ENCODE results near the gene GFY. TPM values are rescaled to one million over a fixed set of nuclear protein-coding genes. Genes with fewer than 3 reads are reported as not detected.

The GFY gene
- total RNA-seq, 1 donor from 2014 or later, result not detected

DNA sequence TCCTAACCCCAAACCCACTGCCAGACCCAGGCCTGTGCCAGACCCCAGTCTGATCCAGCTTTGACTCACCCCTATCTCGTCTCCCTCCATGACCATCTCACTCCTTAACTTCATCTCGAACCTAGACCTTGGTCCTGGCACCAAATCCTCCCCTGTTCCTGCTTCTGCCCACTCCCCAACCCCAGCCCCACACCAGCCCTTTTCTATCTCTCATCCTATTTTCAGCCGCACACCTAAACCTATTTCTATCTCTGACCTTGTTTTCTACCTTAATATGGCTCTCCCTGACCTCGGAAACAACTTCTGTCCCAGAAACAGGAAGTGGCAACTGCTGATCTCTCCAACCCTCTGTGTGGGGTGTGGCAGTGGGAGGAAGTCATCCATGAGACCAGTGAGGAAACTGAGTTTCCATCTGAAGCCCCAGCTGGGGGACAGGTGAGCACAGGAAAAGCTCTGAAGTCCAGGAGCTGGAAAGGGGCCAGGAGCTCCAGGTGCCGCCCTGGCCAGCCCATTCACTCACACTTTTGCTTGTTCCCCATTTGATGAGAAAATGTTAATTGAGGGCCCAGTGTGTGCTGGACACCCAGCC is 15.7 kb upstream of the GFY start:
- no peak for ATAC-seq

DNA sequence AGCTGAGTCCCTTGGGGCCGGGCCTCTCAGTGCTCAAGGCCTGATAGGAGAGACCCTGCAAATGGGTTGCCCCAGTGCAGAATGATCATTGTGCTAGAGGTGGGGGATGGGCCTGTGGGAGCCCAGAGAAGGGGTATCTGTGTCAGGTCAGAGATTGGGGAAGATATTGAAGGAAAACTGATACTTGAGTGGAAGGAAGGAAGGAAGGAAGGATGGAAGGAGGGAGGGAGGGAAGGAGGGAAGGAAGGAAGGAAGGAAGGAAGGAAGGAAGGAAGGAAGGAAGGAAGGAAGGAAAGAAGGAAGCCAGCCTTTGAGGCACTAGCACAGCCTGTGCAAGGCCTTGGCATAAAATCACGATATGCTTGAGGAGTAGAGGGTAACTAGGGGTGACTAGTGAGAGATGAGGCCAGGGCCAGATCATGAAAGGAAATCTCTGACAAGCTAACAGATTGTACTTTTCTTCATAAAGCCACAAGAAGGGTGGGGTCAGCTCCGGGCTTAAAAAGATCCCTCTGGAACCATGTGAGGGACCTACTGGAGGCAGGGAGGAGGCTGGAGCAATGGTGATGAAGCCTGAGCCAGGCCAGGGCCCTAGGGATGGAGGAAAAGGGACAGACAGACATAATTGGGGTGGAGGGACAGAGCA is 13.4 kb upstream of the GFY start:
- ATAC-seq, result no peak

DNA sequence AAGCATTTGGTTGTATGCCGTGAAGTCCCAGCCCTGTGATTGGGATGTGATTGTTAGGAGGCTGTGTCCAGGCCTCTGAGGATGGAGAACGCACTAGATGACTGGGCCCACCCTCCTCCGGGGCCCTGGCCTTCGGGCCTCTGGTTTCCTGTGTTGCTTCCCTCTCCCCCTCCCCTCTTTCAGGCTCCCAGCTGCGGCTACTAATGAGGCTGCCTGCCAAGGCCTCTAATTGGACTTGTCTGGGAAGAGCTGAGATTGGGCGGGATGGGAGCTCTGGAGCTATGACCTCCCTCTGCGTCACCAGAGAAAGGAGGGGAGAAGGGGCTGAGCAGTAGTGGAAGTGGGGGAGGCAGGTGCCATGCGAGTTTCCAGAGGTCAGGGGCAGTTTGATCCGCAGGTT is 11.8 kb upstream of the GFY start:
- ATAC-seq, result no peak

DNA sequence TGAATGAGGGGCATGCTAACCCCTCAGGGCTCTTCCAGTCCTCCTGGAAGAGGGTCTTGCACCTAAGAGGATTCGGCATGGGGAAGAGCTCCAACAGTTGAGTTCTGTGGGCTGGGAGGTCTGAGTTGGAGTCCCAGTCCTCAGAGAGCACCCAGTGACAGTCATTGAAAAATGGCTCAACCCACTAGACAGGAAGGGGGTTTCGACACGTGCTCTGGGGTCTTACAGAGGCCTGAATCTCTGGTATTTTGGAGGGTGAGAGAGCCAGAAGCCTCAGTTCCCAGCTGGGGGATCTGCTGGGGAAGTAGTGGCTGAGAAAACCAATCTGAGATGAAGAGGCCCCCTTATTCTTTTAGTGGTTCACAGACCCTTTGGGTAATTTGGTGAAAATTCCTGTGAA is 10.9 kb upstream of the GFY start:
- no peak for ATAC-seq

DNA sequence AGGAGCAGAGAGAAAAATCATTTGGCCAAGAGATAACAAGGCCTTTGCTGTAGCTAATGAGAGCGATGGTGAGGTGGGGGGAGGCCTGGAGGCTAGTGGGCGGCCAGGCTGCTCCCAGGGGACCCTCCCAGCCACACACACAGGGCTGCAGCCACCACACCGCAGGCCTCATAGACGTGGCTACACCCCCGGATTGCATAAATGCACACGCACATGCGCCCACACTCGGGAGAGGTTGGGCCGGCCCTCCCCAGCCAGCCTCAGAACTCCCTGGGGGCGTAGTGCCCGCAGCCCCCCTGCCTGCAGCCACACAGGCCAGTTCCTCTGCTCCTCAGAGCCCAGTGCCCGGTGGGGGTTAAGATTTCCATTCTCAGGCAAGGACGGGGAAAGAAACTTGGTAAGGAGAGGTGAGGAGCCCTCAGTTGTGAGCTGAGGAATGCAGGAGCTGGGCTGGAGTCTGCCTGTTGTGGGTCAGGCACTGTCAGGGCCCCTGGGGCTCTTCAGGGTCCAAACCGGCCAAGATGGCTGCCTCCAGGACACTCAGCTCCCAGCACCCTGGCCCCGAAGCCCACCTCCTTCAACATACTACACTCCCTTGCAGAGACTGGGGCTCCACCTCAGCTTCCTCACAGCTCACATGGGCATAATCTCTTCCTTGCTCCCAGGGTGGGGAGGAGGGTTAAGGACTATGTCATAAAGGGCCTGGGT is 9.9 kb upstream of the GFY start:
- no peak for ATAC-seq

DNA sequence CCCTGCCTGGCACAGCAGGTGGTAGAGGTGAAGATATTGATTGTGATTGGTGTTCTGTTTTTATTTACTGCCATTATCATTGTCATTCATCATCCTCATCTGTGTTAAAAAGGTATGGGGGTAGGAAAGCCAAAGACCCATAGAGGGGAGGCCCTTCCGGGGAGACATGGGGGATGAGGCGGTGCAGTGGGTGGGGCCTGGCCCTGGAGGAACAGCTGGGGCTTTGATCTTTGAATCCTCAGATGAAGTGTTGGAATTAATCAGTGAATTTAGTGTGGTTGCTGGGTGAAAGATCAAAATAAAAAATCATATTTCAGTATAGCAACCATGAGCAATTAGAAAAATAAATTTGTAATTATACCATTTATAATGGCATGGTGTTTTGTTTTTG is 9.4 kb upstream of the GFY start:
- no peak for ATAC-seq

DNA sequence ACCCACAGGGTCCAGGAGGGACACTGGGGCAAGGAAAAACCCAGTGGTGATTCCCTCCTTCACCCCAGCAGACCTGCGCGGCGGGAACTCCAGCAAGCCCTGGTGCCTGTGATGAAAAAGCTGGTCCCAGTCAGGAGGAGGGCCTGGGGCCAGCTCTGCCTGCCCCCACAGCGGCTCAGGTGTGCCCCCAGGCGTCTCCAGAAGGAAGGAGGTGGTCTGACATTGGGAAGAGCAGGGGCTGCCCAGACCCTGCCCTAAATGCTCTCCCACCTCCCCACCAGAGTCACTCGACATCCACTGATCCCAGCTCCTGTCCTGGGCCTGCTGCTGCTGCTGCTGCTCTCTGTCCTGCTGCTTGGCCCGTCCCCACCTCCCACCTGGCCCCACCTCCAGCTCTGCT is 8.1 kb upstream of the GFY start:
- no peak for ATAC-seq

DNA sequence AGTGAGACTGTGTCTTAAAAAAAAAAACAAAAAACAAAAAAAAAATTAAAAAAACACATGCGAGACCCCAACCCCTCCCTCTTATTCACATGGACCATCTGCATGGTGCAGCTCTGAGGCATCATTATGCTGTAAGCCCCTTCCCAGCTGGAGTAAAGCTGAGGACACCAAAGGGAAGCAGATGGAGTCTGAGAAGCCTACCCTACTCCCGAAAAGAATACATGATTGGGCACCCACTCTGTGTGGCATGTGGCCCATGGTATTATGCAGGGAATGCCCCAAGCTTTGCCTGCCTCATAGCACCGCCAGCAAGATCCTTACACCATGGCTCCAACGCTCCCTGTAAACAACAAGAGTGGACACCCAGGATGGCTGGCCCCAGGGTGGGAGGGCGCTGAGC is 6.7 kb upstream of the GFY start:
- ATAC-seq, result no peak

DNA sequence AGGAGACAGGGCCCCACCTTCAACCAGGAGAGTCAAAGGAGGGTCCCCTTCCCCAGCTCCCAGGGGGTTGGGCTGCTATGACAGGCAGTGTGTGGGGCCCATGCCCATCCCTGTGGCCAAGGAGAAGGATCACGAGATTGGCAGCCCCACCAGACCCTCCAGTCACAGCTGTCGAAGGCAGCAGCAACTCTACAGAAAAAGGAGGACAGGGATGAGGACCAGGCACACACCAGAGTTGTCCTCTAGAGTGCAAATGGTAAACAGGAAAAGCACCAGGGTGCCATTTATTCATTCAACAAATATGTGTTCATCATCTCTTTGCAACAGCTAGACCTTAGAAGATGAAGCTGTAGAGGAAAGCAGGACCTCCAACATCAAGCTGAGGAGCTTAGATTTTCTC is 6.0 kb upstream of the GFY start:
- ATAC-seq, result no peak

DNA sequence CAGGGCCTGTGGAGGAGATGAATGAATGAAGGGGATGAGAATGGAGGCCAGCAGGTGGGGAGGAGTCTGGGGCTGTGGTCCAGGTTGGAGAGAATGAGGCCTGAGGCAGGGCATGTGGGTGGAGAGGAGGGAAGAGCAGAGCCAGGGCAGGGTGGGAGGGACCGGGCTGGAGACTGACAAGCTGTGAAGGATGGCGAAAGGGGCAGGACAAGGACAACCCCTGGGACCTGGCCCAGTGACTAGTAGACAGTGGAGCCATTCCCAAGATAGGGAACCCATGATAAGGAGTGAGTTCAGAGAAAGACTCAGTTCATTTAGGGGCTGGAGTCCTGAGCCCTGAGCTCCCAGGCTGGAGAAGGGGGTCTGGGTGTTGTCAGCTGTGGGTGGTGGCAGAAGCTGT is 5.0 kb upstream of the GFY start:
- ATAC-seq, result no peak

DNA sequence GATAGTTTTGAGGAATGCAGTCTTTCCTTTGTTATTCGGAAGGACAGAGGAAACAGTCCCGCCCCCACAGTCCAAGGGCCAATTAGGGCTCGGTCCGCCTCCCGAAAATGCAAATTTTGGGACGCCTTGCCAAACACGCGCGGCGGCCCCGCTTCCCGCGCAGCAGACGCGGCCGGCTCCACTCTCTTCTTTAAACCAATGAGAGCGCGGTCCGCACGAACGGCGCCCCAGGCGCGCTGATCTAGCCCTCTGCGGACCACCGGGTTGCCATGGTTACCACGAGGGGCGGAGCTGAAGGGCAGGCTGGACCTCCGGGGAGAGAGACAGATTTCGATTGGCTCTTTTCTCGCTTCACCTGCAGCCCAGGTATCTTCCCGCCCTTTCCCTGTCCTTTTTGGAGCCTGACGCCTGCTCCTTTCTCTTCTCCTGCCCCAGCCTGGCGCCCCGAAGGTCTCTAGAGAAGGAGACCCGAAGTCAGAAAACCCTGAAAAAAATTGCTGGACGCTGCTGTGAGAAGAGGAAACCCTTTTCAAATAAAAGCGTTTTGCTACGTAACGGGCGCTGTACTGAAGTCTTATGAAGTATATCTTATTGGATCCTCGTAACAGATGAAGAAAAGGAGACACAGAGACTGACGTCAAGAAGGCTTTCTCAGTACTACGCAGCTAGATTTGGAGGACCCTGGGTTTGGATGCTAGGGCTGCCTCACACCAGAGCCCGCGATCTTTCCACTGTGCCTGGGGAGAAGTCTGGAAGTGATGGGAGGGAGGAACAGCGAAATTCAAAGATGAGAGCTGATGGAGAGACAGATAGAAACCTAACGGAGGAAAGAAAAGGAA is 3.9 kb upstream of the GFY start:
- ATAC-seq, result peak; percentile 50

DNA sequence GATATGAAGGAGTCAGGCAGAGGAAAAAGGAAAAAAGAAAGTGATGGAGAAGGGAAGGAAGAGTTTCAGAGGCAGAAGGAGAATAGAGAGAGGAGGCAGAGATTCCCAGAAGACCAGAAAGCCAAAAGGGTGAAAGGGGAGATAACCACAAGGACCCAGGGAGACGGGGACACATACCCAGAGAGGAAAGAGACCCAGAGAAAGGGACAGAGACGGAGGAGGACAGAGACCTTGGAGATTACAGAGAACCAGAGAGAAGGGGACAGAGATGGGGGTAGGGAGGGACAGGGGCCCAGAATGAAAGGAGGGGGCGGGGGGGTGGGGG is 3.3 kb upstream of the GFY start:
- ATAC-seq, result no peak

DNA sequence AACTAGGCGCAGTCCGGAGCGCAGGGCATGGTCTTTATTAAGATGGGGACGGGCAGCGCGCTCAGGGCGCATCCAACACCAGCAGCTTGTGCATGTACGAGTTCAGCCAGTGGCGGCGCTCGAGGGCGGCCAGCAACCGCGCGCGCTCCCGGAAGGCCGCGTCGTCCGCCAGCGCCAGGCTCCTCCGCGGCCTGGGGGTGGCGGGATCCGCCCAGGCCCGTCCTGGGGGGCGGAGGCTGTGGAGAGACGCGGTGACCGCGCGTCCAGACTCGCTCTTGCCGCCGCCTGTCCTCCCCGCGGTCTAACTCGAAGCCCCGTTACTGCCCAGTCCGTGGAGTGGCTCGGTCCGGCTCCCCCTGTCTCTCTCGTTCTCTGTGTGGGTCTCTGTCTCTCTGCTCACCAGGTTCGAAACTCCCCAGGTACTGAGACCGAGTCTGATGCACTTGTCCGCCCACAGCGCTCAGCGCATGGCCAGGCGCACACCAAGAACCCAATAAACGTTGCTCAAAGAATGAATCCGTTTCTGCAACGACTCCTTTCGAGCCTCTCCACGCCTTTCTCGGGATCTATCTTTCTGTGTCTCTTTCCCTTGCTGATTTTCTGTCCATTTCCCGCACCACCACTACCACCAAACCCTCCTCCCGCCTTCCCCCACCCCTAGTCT is 2.6 kb upstream of the GFY start:
- ATAC-seq, result peak; percentile 54

DNA sequence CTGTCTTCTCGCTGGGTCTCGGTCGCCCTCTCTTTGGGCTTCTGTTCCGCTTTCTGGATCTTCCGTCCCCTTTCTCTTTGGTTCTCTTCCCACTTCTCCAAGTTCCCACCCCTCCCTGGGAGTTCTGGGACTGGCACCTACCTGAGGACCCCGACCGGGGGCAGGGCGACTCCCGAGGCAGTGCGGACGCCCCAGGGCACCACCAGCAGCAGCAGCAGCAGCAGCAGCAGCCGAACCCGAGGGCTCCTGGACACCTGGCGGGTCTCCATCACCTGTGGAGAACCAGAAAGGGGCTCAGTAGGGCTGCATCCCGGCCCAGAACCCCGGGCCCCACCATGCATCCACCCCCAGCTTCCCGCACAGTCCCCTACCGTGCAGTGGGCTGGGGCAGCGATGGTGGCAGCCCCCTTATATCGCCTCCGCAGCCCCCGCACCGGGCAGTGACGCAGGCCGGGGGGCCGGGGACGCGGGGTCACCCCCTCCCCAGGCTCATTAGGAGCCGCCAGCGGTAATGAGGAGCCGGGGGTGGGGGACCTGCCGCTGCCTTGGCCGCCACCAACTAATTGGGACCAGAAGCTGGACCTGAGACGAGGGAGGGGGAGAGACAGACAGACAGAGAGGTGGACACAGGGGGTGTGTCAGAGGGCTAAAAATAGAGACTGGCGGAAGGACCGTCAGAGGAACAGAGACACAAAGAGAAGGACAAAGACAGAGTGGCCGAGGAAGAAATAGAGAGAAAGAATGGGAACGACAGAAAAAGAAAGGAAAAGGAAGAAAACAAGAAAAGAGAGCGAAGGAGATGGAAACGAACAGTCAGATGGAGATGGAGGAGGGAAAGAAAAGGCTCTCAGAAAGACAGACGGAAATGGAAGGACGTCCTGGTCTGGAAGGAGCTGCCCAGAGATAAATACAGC is 1.9 kb upstream of the GFY start, which contains the start of gene PTH2:
PTH2 (minus strand) TSS at position 371 of the 914 bp plus-strand sequence; CDS start at position 269, 102 bp downstream.
- ATAC-seq, result no peak

DNA sequence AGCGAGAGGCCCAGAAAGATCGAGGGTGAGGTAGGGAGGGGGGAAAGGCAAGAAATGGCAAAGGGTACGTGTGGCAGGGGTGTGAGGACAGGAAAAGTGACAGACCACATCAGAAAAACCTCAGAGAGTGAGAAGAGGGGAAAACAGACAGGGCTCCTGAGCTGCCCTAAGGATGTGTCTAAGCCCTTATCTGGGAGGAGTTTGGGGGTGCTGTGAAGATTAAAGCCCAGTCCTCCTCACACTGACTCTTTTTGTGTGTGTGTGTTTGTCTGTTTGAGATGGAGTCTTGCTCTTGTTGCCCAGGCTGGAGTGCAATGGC is 1.2 kb upstream of the GFY start:
- ATAC-seq, result no peak

DNA sequence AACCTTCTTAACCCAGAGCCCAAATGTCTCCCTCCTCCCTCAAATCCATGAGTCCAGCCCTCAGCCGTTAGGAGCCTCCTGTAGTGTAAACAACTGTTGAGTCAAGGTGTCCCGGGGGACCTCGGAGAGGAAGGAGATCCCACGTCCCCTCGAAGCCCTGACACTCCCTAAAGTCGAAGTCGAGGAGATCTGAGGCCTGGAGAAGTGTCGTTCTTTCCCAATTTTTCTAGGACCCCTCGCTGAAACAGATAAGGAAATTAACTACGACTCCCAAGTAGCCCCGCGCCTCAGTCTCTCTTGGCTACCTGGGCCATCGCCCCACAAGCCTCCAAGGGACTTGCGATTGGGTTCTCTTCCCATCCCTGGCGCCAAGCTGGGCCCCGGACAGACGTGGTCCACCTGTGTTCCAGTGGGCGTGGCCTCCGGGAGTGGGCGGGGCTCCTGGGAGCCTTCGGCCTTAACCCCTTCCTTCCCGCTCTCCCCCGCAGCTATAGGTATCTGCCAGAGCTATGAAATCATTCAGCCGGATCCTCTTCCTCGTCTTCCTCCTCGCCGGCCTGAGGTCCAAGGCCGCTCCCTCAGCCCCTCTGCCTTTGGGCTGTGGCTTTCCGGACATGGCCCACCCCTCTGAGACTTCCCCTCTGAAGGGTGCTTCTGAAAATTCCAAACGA is 869 bp downstream of the GFY start:
- ATAC-seq, result no peak

DNA sequence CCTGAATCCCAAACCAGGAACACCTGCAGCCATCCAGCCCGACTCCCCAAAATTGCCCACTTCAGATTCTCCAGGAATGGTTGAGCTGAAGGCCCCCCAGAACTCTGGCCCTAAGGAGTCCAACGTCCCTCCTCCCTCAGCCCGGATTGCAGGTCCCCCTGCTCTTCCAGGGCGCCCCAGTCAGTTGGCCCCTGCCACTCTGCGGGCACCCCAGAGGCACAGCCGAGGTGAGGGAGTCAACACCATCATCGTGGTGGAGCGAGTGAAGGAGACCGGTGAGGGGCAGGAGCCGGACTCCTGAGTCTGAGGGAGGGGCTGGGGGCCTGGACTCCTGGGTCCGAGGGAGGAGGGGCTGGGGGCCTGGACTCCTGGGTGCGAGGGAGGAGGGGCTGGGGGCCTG is 2.2 kb downstream of the GFY start:
- no peak for ATAC-seq

DNA sequence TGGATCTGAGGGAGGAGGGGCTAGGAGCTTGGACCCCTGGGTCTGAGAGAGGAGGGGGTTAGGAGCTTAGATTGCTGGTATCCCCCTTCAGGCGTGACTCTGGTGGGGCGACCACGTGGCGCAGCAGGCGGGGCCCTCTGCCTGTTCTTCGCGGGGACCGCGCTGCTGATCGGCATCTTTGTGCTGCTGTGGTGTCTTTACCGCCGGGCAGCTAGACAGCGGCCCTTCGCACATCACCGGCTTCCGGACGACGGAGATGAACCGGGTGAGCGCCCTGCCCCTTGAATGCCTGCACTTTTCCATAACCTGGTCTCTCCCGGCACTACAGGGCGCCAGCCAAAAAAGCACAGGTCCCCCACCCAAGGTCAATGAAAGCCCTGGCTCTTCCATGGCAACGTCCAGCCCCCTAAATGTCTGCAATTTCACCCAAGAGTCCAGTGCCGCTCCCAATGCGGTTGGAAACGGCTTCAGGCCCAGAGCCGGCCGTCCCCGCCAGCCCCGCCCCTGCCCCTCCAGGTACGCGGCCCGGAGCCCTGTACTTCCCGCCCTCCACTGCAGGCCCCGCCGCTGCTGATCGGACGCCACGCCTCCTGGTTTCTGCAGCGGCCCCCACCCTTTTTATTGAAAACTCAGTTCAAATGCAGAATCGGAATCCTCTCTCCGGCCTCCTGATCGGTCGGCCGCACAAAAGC is 2.8 kb downstream of the GFY start:
- ATAC-seq, result no peak

DNA sequence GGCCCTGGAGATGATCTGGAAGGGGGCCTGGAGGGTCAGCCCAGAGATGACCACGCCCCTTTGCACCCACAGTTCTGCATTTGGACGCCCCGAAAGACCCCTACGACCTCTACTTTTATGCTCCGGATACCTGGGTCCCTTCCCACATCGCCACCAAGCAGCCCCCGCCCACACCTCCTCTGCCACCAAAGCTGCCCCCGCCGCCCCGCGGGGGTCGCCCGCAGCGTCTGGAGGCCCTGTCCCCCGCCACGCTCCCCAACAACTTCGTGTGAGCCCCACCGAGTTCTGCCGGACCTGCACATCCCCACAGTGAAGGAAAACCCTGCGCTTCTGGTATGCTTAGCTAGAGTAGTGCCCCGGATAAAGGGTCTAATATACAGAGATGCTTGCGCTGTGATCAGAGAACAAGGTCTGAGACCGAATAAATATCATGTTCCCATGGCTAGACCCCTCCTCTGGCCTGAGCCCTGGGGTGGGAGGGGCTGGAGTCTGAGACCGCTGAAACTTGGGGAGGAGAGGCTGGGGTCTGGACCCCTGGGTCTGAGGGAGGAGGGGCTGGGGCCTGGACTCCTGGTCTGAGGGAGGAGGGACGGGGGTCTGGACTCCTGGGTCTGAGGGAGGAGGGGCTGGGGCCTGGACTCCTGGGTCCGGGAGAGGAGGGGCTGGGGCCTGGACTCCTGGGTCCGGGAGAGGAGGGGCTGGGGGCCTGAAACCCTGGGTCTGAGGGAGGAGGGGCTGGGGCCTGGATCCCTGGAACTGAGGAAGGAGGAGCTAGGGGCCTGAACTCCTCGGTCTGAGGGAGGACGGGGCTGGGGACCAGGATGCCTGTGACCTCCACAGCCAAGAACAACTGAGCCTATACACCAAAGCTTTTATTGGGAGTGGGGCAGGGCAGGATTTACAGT is 3.6 kb downstream of the GFY start:
- ATAC-seq, result no peak
